HG03175 (cell line): ENCODE results near the gene IL11.
"Not testable (repeated sequence)": the region's sequence is repeated elsewhere in the genome, so short reads cannot be mapped to it uniquely, and the experiment has no call there.

Experiments used
- ATAC-seq: cut with Tn5 transposase; IDR thresholded peaks from one replicate; pipeline ENCODE4 v1.9.1; 2021; ENCODE audit warnings: mild to moderate bottlenecking, moderate library complexity; ENCODE audit not compliant: unreplicated experiment

IL11 gene

GRCh38 chr19:55339105-55339888, 31.0 kb downstream of the IL11 start, which contains the start of gene KMT5C:
TSS of gene KMT5C (plus strand) at chr19:55339876. CDS start at chr19:55341937, 2,061 bp downstream.
- peak; percentile 81 for ATAC-seq

GRCh38 chr19:55336101-55336500, 34.2 kb downstream of the IL11 start:
- ATAC-seq: no peak

GRCh38 chr19:55333870-55334269, 36.4 kb downstream of the IL11 start:
- no peak for ATAC-seq

- ATAC-seq: not testable (repeated sequence)
Measured at GRCh38 chr19:55329791-55330190, 40.5 kb downstream of the IL11 start.

- ATAC-seq: not testable (repeated sequence)
Measured at GRCh38 chr19:55328774-55329318, 41.4 kb downstream of the IL11 start.

GRCh38 chr19:55325172-55325571, 45.1 kb downstream of the IL11 start, which contains the start of gene TMEM150B:
TSS of gene TMEM150B (minus strand) at chr19:55325341. CDS start at chr19:55321036, 4,305 bp downstream.
- no peak for ATAC-seq

- no peak for ATAC-seq
Measured at GRCh38 chr19:55324662-55325061, 45.6 kb downstream of the IL11 start.

GRCh38 chr19:55322204-55322885, 47.9 kb downstream of the IL11 start:
- ATAC-seq: no peak

- ATAC-seq: no peak
Measured at GRCh38 chr19:55321466-55322137, 48.7 kb downstream of the IL11 start.

GRCh38 chr19:55320844-55321419, 49.3 kb downstream of the IL11 start:
- ATAC-seq: no peak

- no peak for ATAC-seq
Measured at GRCh38 chr19:55319785-55320184, 50.5 kb downstream of the IL11 start.

GRCh38 chr19:55316646-55317045, 53.6 kb downstream of the IL11 start:
- no peak for ATAC-seq

- no peak for ATAC-seq
Measured at GRCh38 chr19:55315956-55316525, 54.2 kb downstream of the IL11 start.

- ATAC-seq: no peak
Measured at GRCh38 chr19:55314396-55314795, 55.9 kb downstream of the IL11 start.
